Measurements from ENCODE around the gene CDKAL1.

The CDKAL1 gene

DNA sequence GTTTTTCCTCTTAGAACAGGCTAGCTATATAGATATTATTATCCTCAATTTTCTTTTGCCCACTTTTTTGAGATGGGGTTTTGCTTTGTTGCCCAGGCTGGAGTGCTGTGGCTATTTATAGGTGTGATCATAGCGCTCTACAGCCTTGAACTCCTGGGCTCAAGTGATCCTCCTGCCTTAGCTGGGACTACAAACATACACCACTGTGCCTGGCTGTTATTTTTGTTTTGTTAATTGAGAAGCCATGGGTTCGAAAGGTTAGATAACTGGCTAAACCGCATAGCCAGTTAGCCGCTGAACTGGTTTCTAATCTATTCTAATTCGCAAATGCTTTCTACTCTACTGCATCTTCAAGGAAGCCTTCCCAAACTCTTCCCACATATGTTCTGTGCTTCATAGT, 425.8 kb downstream of the CDKAL1 start:
- DNase-seq (ENCODE audit: low spot score): no peak

- no peak for DNase-seq (ENCODE audit: low spot score)
Observed at GRCh38 chr6:20965276-20965675, 431.0 kb downstream of the CDKAL1 start.

- no peak for DNase-seq (ENCODE audit: low spot score)
Observed at GRCh38 chr6:20965915-20966314, 431.7 kb downstream of the CDKAL1 start.

DNA sequence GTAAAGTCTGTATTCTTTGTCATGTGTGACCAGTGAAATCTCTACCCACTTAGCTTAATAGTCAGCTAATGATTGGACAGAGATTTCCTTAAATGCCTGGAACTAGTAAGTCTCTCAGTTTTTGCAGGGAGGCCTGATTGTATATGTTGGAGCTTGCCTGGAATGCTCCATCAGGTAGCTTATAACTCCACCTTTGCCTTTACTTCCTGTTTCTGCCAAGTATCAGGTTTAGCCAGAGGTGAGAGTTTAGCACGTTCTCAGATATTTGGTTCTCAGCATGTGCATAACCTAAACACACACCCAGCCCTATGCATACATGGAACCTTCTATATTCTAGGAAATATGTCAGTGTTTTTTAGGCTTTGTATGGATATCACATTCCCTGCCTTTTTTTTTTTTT, 435.3 kb downstream of the CDKAL1 start:
- no peak for DNase-seq (ENCODE audit: low spot score)

GRCh38 chr6:20976391-20976918, 442.2 kb downstream of the CDKAL1 start:
- no peak for DNase-seq (ENCODE audit: low spot score)

DNA sequence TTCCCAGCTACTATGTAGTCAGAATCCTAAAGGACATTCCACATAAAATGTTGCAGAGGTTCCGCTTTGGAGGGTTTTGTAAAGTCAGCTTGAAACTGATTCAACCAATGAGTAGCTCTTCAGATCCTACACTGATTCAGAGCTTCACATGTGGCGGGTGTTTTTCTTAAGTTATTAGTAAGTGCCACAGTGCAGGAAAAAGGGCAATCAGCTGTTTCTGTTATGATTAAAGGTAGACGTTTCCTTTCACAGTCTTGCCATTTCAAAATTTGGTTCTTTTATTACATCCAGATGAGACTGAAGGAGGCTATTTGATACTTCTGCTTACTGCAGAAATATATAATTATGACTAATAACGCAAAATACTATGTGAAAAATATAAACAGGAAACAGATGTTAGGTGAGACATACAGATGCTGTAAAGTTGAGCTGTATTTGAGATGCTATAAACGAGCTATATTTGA, 443.9 kb downstream of the CDKAL1 start:
- DNase-seq (ENCODE audit: low spot score): no peak

DNA sequence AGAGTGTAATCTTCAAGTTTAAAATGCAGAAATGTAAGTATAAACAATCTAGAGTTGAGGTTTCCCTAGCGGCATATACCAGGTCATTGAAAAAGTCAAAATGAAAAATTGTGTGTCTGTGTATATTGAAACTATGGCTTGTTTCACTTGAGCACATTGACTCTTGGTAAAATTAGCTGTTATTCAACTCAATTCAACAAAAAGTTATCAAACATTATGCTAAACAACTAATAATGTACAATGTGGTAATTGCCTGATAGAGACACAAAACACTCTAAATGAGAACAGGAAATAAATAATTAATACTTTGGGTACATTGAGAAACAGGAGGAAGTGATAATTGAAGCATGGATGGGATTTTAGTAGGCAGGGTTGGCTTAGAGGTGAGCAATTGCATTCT, 444.8 kb downstream of the CDKAL1 start:
- DNase-seq (ENCODE audit: low spot score): no peak

GRCh38 chr6:20983961-20984360, 449.7 kb downstream of the CDKAL1 start:
- no peak for DNase-seq (ENCODE audit: low spot score)

DNA sequence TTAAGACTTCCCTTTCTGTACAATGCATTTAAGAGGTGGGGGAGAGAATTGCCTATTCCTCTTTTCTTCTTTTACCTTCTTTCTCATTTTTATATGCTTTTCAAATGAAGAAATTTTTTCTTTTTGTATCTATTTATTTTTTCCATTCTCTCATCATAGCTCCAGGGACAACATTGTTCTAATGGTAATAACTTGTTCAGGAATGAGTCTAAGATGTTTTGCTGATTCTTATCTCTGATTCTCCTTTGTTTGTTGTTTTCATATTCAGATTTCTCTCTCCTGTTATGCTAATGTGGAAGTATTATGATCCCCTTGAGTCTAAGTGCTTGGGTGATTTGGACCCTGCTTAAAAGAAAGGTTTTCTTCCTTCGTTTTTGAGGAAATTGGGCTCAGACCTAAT, 451.6 kb downstream of the CDKAL1 start:
- no peak for DNase-seq (ENCODE audit: low spot score)

- no peak for DNase-seq (ENCODE audit: low spot score)
Observed at GRCh38 chr6:20991910-20992309, 457.7 kb downstream of the CDKAL1 start.

GRCh38 chr6:20996099-20996498, 461.8 kb downstream of the CDKAL1 start:
- DNase-seq (ENCODE audit: low spot score): no peak

- no peak for DNase-seq (ENCODE audit: low spot score)
Observed at GRCh38 chr6:20997143-20997769, 463.0 kb downstream of the CDKAL1 start.

- DNase-seq (ENCODE audit: low spot score): no peak
Observed at GRCh38 chr6:20997770-20998147, 463.5 kb downstream of the CDKAL1 start.

GRCh38 chr6:20998748-20999448, 464.6 kb downstream of the CDKAL1 start:
- no peak for DNase-seq (ENCODE audit: low spot score)

GRCh38 chr6:21000331-21000801, 466.1 kb downstream of the CDKAL1 start:
- no peak for DNase-seq (ENCODE audit: low spot score)

GRCh38 chr6:21001736-21002135, 467.5 kb downstream of the CDKAL1 start:
- DNase-seq (ENCODE audit: low spot score): no peak

- DNase-seq (ENCODE audit: low spot score): no peak
Observed at GRCh38 chr6:21003780-21004541, 469.7 kb downstream of the CDKAL1 start.

DNA sequence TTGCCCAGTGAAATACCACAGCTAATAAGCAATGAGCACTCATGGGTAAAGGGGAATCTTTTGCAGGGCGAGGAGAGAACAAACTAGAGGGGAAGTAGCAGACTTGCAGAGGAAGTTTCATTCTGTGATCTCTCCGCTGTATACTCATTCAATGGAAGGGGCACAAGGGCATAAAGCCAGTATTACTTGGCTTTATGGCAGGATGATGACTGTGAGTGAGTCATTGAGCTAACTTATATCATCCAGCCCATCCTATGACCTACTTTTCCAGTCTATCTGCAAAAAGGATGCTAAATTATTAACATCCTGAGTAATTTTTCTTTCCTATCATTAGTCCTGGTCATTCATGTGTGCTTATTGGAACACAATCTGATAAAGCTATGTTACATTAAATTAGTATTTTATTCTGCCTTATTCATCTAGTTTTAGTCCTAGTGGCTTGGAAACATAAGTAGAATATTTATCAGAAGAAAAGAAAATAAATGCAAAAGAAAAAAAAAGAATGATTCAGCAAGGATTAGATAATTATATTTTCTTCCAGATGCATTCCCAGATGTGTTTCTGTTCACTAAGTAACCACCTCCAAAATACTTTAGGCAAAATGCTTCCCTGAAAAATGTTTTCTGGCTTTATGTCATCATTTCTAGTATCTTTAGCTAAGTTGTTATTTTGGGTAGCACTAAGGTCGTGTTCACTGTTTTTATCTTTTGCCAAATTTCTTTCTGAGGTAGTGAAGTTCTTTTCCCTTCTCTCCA, 471.7 kb downstream of the CDKAL1 start:
- DNase-seq (ENCODE audit: low spot score): no peak

GRCh38 chr6:21019614-21020013, 485.4 kb downstream of the CDKAL1 start:
- DNase-seq (ENCODE audit: low spot score): no peak

- DNase-seq (ENCODE audit: low spot score): no peak
Observed at GRCh38 chr6:21022343-21023107, 488.3 kb downstream of the CDKAL1 start.

- no peak for DNase-seq (ENCODE audit: low spot score)
Observed at GRCh38 chr6:21023210-21023609, 489.0 kb downstream of the CDKAL1 start.

Data from CD4-positive, alpha-beta T cell treated with Interleukin-2 at 100 ng/mL for 4 hours (primary cell).